ENCODE data around the gene FMNL2.
"Not testable (repeated sequence)": the region's sequence is repeated elsewhere in the genome, so short reads cannot be mapped to it uniquely, and the experiment has no call there.

Gene FMNL2

GRCh38 chr2:152518034-152518433, 183.1 kb downstream of the FMNL2 start:
- CTCF ChIA-PET, result no interaction called here
- DNase-seq (ENCODE audit: extremely low spot score), result no peak
- no peak for TF ChIP-seq ARNT (IDR thresholded peaks at IDR 0.05)
- no peak for TF ChIP-seq SP1 (IDR thresholded peaks at IDR 0.05)
- no peak for TF ChIP-seq ELF4 (IDR thresholded peaks at IDR 0.05)
- no peak for TF ChIP-seq TARDBP (IDR thresholded peaks at IDR 0.05)
- TF ChIP-seq SUZ12 (IDR thresholded peaks at IDR 0.05), result no peak
- no peak for TF ChIP-seq LEF1 (IDR thresholded peaks at IDR 0.05; ENCODE audit: borderline replicate concordance)
- no peak for TF ChIP-seq FOXM1 (IDR thresholded peaks at IDR 0.05; ENCODE audit: borderline replicate concordance)
- TF ChIP-seq BHLHE40 (IDR thresholded peaks at IDR 0.05; ENCODE audit: borderline replicate concordance), result no peak
- TF ChIP-seq FOXA1 (IDR thresholded peaks at IDR 0.05), result no peak
- no peak for TF ChIP-seq L3MBTL2 (conservative IDR thresholded peaks at IDR 0.05)
- no peak for TF ChIP-seq PKNOX1 (IDR thresholded peaks at IDR 0.05)
- POLR2A ChIA-PET, result no interaction called here

GRCh38 chr2:152518641-152519580, 183.9 kb downstream of the FMNL2 start:
- ChIA-PET POLR2A (interaction anchor here (1.1 kb wide), 1 partner anchor 37 kb away, joined by 3 read pairs; no protein-coding TSS in a partner anchor), CTCF (no interaction called here)
- no peak for TF ChIP-seq FOXK2 (IDR thresholded peaks at IDR 0.05)
- no peak for TF ChIP-seq PKNOX1 (IDR thresholded peaks at IDR 0.05)
- TF ChIP-seq ZNF384 (IDR thresholded peaks at IDR 0.05), result no peak
- TF ChIP-seq HDGF (IDR thresholded peaks at IDR 0.05; ENCODE audit: borderline replicate concordance), result no peak
- TF ChIP-seq FOXA1 (IDR thresholded peaks at IDR 0.05), result no peak
- TF ChIP-seq ELF4 (IDR thresholded peaks at IDR 0.05), result no peak
- no peak for TF ChIP-seq TARDBP (IDR thresholded peaks at IDR 0.05)
- TF ChIP-seq NFRKB (IDR thresholded peaks at IDR 0.05), result no peak
- no peak for TF ChIP-seq FOXM1 (IDR thresholded peaks at IDR 0.05; ENCODE audit: borderline replicate concordance)
- TF ChIP-seq SUZ12 (IDR thresholded peaks at IDR 0.05), result no peak
- DNase-seq (ENCODE audit: extremely low spot score), result no peak

GRCh38 chr2:152519581-152519952, 184.6 kb downstream of the FMNL2 start:
- POLR2A ChIA-PET, result interaction anchor here (1.1 kb wide), 1 partner anchor 37 kb away, joined by 3 read pairs; no protein-coding TSS in a partner anchor
- CTCF ChIA-PET, result no interaction called here
- DNase-seq (ENCODE audit: extremely low spot score), result no peak
- no peak for TF ChIP-seq TARDBP (IDR thresholded peaks at IDR 0.05)
- no peak for TF ChIP-seq BHLHE40 (IDR thresholded peaks at IDR 0.05; ENCODE audit: borderline replicate concordance)
- no peak for TF ChIP-seq ARNT (IDR thresholded peaks at IDR 0.05)
- TF ChIP-seq ZNF384 (IDR thresholded peaks at IDR 0.05), result no peak
- no peak for TF ChIP-seq LEF1 (IDR thresholded peaks at IDR 0.05; ENCODE audit: borderline replicate concordance)
- TF ChIP-seq SUZ12 (IDR thresholded peaks at IDR 0.05), result no peak
- no peak for TF ChIP-seq FOXK2 (IDR thresholded peaks at IDR 0.05)
- no peak for TF ChIP-seq HDGF (IDR thresholded peaks at IDR 0.05; ENCODE audit: borderline replicate concordance)
- TF ChIP-seq L3MBTL2 (conservative IDR thresholded peaks at IDR 0.05), result no peak
- TF ChIP-seq SP1 (IDR thresholded peaks at IDR 0.05), result no peak
- no peak for TF ChIP-seq FOXA1 (IDR thresholded peaks at IDR 0.05)
- no peak for TF ChIP-seq PKNOX1 (IDR thresholded peaks at IDR 0.05)
- TF ChIP-seq NFRKB (IDR thresholded peaks at IDR 0.05), result no peak
- TF ChIP-seq FOXM1 (IDR thresholded peaks at IDR 0.05; ENCODE audit: borderline replicate concordance), result no peak
- no peak for TF ChIP-seq ELF4 (IDR thresholded peaks at IDR 0.05)

GRCh38 chr2:152520759-152521158, 185.8 kb downstream of the FMNL2 start:
- ChIA-PET POLR2A (no interaction called here), CTCF (interaction anchor here (0.6 to 0.9 kb wide), 3 partner anchors 9 to 48 kb away, joined by 3 to 4 read pairs (median 3); no protein-coding TSS in a partner anchor)
- TF ChIP-seq PKNOX1 (IDR thresholded peaks at IDR 0.05) (no peak), ELF4 (IDR thresholded peaks at IDR 0.05) (no peak), TARDBP (IDR thresholded peaks at IDR 0.05) (no peak), SP1 (IDR thresholded peaks at IDR 0.05) (no peak), FOXA1 (IDR thresholded peaks at IDR 0.05) (no peak)
- DNase-seq (ENCODE audit: extremely low spot score), result no peak

- POLR2A ChIA-PET; CTCF ChIA-PET; DNase-seq (ENCODE audit: extremely low spot score): not testable (repeated sequence)
These were observed 187.5 kb downstream of the FMNL2 start for GRCh38 chr2:152522446-152522845.

- ChIA-PET POLR2A (no interaction called here), CTCF (no interaction called here)
- DNase-seq (ENCODE audit: extremely low spot score), result no peak
- no peak for TF ChIP-seq ELF4 (IDR thresholded peaks at IDR 0.05)
- TF ChIP-seq PKNOX1 (IDR thresholded peaks at IDR 0.05), result no peak
- TF ChIP-seq TARDBP (IDR thresholded peaks at IDR 0.05), result no peak
- TF ChIP-seq FOXK2 (IDR thresholded peaks at IDR 0.05), result no peak
- no peak for TF ChIP-seq ZNF384 (IDR thresholded peaks at IDR 0.05)
These were observed 188.1 kb downstream of the FMNL2 start for GRCh38 chr2:152523091-152523490.

All from HEK293T (cell line).